Suppressor macrophage treated with lipopolysaccharide for 4 hours (primary cell): Measurements from ENCODE around the gene KCTD2.

ENCODE experiments used
- DNase-seq: peaks from one replicate; pipeline ENCODE4 v3.0.0-alpha.2; 2020

KCTD2 gene

DNA sequence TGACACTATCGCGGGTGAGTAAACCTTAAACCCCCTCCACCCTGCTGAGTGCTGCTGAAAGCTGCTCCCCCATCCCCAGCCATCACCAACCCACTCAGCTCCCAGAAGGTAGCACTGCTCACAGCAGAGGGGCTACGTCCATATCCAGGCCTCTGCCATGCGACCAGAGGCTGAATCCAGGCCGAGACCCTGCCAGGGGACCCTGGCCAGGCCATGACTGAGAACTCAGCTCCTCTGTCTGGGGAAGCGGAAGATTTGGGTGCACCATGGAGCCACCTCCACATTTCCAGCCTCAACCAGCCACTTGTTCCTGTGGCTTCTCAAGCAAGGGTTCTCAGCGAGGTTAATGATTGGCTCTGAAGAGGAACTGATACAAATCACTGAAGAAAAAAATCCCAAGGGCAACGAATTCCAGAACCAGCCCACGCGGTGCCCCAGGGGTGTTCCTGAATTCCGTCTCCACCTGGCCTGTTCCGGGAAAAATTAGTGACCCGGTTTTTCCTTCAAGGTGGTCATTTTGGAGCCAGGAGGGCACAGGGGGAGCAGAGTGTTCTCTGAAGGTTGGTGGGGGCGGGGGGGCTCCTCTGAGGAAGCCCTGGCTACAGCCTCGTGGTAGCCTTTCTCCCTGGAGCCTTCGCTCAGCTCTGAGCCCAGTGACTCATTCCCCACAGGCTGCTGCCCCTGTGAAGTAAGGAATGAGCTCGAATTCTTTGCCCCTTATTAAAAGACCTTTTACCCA, 31.4 kb downstream of the KCTD2 start:
- DNase-seq, result peak; percentile 51

DNA sequence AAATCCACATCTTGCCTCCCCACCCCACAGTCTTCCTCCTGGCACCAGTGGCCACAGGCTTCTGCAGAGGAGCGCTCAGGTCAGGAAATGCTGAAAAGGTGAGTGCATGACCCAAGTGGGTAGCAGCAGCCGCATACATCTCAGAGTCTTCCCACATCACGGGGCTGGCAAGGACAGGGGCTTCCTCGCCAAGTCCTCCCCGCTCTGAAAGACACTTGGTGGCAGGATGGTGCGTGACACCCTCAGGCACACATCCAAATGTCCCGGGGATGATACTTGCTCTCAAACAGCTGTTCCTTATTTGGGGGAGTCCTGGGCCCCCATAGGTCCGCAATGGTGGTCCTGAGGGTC, 32.0 kb downstream of the KCTD2 start:
- DNase-seq, result no peak

DNA sequence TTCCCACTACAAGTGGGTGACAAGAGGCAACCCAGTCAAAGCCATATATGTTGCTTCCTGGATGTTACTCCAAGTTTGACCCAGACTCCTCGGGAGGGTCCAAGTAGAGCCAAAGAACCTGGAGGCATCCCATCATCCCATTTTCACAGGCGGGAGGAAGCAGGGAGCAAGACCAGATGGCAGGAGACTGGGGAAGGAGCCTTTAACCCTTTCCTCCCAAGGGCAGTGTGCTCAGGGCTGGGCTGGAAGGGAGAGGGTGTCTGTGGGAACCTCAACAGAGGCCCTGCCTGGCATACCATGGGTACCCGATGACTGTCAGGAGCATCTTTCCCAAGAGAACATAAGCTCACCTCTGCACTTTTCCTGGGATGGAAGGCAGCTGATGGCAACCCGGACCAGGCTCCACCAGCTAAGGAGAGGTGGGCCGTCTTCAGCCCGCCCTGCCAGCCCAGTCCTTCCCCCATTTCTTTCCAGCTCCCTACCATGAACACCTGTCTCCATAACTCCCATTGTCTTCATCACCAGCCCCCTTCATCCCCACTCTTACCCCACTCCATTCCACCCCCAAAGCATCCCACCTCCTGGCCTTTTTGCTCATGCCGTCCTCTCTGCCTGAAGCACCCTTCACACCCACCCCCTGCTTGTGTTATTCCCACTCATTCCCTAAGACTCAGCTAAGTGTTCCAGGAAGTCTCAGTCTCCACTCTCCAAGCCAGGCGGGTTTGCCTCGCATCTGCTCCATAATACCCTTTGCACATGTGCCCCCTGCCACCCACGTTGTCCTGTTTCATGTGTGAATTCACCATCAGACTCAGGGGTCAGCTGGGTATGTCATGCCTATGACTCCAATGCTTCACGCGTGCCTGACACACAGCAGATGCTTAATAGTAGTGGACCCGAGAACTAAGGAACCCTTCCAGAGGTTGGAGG, 34.9 kb downstream of the KCTD2 start:
- DNase-seq, result no peak

DNA sequence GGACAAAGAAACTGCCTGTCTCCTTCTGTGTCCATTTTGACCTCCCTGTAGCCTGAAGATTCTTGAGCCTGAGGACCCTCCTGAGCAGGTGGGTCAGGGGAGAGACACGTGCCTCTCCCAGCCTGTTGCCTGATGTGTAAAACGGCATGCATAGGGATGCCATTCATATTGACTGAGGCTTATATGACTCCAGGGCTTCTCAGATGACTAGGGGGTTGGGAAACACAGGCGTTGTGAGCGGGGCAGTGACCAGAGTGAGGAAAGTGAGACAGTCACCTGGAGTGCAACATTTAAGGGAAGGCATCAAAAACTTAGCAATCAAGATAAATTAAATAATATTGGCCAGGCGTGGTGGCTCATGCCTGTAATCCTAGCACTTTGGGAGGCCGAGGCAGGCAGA, 35.7 kb downstream of the KCTD2 start:
- no peak for DNase-seq

DNA sequence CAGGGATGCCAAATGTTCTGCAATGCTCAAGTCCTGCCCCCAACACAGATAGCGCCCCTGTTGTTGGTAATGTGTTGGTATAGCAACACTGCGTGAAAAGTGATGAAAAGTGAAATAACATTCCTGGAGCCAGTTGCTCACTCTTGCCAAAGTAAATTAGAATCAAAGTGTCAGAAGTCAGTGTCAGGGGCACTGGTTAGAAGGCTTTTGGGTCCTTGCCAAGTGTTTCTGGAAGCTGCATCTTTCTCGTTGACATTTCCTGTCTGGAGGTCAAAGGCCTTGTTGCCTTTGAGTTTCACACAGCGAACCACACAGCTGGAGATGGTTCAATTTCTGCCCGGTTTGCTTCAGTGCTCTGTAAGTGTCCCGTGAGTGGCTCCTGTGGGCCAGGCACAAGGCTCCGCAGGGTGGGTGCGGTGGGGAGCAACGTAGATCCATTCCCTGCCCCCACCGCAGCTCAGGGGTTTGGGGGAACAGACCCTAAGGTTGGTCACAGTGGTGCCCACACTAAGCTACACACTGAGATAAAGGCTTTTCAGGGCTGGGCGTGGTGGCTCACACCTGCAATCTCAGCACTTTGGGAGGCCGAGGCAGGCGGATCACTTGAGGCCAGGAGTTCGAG, 37.1 kb downstream of the KCTD2 start:
- DNase-seq, result no peak

DNA sequence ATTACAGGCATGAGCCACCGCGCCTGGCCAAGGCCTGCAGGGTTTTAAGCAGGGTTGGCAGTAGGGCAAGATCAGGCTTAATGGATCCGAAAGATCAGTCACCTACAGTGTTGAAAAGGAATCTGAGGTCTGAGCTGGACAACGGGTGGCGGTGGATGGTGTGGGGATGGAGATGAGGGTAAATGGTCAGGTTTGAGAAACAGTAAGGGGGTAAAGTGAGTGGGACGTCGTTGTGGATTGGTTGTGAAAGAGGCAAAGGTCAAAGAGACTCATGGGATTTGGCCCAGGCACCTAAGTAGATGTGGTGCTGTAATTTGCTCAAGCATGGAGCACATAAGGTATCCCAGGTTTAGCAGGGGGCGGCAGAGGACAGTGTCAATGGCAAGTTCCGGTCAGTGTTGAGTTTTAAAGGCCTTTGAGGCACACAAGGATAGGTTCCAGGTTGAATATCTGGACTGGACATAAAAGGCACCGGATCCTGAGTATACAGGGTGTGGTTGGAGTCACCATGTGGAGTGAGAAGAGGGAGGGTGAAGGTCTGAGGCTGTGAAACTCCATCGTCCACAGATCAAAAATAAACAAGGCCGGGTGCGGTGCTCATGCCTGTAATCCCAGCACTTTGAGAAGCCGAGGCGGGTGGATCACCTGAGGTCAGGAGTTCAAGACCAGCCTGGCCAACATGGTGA, 39.6 kb downstream of the KCTD2 start:
- no peak for DNase-seq

DNA sequence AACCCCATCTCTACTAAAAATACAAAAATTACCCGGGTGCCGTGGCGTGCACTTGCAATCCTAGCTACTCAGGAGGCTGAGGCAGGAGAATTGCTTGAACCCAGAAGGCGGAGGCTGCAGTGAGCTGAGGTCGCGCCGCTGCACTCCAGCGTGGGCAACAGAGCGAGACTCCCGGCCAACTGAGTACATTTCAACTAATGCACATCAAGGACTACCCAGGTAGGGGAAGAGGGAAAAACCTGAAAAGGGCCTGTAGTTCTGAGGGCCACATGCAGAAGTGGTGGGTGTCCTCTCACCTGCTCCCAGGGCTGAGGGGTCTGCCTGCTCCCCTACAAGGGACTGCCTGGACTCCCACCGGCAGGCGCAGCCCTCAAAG, 40.1 kb downstream of the KCTD2 start:
- DNase-seq, result no peak

DNA sequence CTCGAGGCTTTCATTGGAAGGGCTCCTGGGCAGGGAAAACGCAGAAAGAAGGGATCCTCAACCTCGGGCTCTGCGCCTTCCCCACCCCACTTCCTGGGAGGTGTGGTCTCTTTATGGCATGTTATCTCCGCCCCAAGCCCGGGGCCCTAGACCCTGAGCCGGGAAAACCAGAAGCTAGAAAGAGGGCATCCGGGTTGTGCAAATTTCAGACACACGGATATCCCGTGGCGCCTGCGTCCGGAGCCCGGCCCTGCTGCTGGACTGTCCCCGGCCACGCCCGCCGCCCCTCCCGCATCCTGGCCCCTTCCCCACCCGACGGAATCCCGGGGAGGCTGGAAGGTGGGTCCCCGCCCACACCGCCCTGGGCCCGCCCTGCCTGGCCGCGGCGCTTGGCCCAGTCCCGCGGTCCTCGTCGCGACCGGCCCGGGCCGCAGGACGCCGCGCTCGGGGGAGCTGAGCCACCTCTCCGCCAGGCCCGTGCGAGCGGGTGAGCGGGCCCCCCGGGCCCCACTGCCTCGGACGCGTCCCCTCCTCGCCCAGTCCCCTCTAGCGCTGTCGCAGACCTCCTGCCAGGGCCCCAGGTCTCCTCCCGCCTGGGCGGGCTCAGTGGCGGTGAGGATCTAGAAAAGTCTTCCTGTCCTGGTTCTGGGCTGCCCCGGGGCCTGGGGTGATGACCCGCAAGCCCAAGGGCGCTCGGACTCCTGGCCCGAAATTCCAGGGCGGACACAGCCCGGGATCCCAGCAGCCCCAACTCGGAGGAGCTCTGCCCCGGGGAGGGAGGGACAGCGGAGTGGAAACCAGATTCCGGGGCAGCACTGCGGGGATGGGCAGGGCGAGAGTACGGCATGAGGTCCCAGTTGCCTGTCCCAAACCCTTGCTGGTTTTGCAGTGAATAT, 40.8 kb downstream of the KCTD2 start, which contains the start of gene SLC16A5:
Gene SLC16A5, plus strand, starts transcription at position 397 of the 896 bp plus-strand sequence. CDS start 5,683 bp downstream, outside the sequence.
- DNase-seq, result peak; percentile 79

DNA sequence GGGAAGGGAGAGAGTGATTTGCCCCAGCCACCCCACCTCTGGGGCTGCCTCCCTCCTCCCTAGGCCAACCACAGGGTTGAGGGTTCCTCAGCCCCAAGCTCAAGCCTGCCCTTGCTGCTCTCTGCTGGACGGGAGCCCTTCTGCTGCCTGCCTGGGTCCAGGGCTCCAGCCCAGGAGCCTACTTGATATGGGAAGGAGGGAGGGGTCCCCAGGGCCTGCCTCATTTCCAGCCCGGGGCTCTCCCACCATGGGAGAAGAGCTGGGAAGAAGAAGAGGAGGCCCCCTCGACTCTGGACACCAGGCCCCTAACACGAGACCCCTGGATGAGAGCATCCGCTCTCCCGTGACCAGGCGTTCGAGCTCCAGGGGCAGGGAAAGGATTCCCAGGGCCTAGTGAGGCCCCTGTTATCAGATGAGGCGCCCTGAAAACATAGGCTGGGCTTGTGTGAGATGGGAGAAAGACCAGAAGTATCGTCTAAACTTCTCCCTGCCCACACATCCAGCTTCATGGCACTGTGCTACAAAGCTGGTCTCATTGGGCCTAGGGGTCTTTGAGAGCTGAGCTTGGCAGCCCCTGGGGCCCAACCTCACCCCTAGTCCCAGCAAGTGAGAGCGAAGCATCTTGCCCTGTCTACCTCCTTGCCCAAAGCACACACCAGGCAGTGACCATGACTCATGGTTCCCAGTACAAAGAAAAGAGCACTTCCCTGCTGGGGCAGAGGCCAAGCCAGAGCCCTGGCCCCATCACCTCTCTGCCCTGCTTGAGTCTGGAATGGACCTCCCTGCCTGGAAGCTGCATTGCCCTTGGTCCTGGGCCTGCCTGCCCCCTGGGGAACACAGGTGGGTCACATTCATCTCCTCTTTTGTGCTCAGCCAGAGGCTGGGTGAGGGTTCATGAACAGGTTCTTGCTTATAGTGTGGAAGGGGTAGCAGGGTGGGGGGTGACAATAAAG, 41.7 kb downstream of the KCTD2 start:
- peak; percentile 72 for DNase-seq

DNA sequence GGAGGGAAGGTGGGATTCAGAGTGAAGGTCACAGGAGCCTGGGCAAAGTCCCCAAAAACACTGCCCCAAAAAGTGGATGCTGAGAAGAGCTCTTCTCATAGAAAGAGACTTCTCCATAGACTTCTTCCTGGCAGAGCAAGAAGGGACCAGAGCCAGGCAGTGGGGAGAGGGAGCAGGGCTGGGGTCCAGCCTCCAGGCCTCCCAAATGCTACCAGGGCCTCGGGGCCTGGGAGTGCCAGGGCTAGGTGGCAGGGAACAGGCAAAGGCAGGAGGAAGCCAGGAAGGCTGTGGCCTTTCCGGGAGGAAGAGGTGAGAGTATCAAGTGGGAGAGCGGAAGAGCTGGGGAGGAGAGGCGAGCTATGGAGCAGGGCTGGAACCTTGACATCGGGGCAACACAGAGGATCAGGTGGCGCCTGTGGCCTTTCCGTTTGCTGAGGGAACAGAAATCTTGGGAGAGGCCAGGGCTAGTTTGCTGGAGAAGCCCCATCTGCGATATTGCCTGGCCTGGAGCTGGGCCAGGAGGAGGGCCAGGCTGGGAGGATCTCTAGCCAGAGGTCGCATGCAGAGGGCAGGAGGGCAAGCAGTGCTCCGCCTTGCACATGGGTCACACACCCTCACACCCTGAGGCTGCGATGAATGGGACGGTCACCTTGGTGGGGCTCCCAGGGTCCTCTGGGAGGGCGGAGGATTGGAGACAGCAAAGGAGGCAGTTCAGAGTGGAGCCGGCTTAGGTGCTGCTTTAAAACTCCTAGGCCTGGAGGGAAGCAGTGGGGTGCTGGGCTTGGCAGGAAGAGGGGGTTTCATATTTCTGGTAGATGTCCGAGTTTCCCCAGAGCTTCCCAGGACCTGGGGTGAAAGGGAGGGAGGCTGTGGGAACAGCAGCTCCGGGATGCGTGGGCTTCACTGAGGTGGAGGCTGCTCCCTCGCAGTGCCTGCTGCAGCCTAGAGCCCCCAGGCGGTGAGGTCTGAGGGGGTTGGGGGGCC, 44.1 kb downstream of the KCTD2 start:
- no peak for DNase-seq

DNA sequence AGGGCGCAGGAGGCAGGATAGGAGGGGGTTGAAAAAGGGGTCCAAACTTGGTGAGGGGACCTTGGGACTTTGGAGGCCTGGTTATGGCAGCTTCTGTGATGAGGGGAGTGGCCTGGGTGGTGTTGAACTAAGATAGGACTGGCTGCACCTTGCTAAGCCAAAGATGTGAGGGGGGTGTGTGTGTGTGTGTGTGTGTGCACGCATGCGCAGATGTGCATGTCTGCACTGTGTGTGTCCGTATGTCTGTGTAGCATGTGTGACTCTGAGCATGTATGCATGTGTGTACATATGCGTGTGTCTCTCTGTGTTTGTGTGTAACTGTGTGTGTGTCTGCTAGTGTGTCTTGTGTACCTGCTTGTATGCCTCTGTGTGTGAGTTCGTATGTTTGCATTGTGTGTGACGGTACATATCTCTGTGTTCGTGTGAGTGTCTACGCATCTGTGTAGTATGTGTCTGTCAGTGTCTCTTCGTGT, 44.9 kb downstream of the KCTD2 start:
- no peak for DNase-seq

DNA sequence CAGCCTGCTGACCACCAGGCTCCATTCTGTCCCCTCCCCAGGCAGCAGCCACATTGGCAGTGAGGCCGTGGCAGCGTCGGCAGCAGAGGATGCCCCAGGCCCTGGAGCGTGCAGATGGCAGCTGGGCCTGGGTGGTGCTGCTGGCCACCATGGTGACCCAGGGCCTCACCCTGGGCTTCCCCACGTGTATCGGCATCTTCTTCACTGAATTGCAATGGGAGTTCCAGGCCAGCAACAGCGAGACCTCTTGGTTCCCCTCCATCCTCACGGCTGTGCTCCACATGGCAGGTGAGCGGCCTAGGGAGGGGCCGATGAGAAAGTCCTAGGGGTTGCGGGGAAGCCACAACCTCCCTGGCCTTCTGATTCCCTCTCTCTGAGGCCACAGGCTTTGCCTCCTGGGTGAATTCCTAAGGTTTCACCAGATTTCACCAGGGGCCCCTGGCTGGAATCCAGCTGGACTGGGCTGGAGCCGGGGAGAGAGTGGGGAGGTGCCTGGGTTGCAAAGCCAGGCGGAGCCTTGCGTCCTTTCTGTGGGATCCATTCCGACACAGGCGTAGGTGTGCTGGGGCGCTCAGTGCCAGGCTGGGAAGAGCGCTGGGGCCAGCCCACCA, 46.6 kb downstream of the KCTD2 start:
- no peak for DNase-seq

DNA sequence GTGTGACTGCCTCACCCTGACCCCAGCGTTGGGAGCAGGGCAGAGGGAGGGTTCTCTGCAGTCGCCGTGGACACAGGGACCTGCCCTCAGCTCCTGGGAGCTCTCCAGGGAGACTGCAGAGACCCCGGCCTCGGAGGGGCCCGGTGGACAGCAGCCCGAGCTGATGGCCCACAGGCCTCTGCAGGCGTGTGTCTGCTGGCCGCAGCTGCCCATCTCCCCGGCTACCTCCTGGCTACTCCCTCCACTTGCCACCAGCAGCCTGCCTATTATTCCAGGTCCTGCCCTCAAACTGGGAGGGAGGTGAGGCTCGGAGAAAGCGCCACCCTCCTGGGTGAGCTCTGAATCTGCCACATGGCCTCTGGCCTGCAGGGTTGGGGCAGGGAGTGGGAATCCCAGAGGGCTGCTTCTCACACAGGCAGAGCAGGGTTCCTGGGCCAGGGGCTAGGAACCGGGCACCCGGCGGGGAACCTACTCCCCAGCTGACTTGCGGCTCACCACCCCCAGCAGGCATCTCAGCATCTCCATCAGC, 47.9 kb downstream of the KCTD2 start:
- no peak for DNase-seq

DNA sequence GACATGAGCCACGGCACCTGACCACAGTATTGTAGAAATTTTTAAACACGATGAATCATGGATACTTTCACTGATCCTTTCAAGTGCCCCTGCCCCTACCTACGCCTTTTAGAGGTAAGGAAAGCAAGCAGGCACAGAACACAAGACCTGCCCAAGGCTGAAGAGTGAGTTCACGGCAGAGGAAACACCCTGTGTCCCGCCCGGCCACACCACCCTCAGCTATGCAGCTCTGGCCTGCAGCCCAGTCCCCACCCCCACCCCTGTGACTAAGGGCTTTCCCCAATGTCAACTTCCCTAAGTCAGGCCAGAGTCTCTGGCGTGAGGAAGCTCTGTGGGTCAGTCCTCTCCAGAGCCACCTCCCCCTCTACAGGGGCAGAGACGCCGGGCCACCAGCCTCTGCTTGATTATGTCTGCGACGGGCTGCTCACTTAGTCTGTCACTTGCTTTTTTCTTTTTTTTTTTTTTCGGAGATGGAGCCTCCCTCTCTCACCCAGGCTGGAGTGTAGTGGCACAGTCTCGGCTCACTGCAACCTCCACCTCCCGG, 49.1 kb downstream of the KCTD2 start:
- peak; percentile 93 for DNase-seq

DNA sequence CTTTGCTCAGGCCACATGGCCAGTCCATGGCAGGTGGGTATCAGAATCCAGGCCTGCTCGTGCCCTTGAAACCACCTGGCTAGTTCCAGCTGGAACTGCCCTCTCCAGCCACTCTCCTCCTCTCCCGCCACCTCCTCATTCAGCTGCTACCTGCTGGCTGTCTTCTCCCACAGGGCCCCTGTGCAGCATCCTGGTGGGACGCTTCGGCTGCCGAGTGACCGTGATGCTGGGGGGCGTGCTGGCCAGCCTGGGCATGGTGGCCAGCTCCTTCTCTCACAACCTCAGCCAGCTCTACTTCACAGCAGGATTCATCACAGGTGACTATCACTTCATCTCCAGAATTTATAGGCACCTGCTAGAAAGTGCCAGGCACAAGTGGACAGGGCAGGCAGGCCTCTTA, 50.8 kb downstream of the KCTD2 start:
- DNase-seq, result no peak

DNA sequence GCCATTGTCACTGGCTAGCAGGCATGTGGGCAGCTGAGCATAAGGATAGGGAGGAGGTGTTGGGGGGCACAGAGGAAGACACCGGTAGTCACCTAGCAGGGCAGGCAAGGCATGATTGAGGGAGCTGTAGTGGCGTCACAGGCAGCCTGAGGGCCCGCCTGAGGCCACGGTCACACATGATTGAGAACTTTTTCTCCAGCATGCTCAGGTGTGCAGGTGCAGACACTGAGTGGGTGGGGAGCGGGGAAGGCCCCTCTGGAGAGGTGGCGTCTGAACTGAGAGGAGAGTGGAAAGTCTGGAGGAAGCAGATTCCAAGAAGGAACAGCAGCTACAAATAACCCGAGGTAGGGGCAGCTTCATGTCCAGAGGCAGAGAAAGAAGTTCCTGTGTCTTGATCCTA, 51.8 kb downstream of the KCTD2 start:
- DNase-seq, result no peak

DNA sequence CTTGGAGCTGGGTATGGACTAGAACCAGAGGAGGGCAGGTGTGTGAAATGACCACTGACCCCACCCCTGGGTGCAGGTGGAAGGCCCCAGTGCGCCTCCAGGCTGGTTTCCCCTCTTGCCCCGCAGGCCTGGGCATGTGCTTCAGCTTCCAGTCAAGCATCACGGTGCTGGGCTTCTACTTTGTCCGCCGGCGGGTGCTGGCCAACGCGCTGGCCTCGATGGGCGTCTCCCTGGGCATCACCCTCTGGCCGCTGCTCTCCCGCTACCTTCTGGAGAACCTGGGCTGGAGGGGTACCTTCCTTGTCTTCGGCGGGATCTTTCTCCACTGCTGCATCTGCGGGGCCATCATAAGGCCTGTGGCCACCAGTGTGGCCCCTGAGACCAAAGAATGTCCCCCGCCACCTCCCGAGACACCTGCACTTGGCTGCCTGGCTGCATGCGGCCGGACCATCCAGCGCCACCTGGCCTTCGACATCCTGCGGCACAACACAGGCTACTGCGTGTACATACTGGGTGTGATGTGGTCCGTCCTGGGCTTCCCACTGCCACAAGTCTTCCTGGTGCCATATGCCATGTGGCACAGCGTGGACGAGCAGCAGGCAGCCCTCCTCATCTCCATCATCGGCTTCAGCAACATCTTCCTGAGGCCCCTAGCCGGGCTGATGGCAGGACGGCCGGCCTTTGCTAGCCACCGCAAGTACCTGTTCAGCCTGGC, 53.0 kb downstream of the KCTD2 start:
- no peak for DNase-seq

DNA sequence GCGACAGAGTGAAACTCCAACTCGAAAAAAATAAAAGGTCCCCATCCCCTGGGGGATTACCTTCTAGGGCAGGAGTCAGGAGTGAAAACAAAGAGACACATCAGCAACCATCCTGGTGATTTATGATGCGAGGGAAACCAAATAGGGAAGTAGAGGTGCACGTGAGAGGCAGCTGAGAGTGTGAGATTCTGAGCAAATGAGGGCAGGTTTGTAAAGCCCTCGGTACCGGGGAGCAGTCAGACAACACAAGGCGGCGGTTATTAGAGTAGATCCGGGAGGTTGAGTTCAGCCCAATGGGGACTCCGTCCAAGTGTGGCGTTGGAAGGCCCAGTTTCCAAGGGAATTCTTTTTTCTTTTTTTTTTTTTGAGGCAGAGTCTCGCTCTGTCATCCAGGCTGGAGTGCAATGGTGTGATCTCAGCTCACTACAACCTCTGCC, 55.4 kb downstream of the KCTD2 start:
- DNase-seq, result peak; percentile 69
